ENCODE data around the gene CAP2.

CAP2 gene

DNA sequence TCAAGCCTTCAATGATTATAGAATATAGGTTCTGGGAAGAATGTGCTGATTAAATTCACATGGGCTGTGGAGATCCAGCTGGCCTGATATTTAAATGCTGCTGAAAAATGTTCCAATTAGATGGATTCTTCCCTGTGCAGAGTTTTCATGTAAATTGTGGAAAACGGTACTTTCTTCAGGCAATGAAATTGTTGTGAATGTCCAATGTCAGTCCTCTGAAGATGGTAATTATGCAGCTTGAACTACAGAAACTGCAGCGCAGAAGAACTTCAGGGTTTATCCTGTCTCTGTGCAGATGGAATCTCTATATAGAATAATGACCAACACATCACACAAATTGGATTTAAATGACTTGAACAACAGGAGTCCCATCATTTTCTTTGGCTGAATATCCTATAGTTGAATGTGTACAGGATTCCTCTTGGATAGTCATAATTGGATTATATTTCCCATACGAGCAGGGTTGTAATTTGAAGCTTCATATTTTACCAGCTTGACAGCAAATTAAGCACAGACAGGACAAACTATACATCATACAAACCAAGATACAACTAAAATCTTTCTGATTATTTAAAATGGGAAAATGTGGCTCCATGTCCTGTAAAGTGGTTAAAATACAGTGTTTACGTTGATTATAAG lies 82.3 kb downstream of the CAP2 start:
- ATAC-seq (no peak), DNase-seq (no peak)

DNA sequence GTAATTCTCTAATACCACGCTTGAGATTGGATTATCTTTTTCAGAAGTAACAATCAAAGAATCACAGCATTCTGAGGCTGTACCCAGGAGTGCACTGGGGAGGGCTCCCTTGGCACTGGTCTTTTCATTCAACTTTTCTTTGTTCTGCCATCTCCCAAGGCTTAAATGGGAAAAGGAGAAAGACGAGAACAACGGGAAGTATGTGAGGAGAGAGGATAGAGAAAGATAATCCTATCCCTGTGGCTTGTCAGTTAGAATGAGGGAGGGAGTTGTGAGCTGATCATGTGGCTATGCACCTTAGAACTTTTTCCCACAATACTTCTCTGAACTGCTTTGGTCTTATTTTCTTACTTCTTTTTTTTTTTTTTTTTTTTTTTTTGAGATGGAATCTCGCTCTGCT lies 83.1 kb downstream of the CAP2 start:
- ATAC-seq (no peak), DNase-seq (no peak)

DNA sequence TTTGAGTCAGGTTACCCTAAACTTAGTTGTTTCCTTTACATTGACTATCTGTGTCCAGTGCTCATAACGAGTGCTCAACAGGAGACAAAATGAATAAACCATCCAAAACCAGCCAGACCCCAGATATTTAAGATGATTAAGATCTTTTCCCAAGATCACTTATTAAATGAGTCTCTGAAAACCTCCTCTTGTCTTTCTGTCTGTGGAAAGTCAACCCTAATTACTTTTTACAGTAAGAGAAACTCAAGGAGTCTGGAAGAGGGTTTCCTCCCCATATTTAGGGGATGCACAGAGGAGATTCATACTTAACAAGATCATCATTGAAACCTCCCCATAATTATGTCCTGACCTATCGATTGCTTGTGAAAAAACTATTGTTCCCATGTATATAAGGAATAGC lies 84.0 kb downstream of the CAP2 start:
- DNase-seq (no peak), ATAC-seq (no peak)

DNA sequence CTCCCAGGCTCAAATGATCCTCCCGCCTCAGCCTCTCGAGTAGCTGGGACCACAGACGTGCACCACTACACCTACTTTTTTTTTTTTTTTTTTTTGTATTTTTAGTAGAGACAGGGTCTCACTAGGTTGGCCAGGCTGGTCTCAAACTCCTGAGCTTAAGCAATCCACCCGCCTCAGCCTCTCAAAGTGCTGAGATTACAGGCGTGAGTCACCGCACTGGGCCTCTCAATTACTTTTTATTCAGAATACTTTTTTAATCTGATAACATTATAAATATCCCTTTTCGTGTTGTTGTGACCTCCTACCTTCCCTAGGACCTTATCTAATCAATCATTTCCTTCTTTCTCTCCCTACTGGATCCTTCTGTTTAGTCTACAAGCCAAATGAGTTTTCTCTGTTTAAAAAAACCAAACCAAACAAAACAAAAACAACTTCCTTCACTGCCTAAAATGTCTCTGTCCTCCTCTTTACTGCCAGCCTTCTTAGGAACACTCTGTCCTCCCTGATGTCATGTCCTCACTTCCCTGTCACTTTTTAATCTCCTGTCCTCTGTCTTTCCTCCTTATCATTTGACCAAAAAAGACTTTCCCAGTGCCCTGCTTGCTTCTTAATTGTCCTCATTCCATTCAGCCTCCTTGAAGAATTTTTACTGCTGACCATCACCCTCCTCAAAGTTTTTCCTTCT lies 85.0 kb downstream of the CAP2 start:
- ATAC-seq, result no peak

DNA sequence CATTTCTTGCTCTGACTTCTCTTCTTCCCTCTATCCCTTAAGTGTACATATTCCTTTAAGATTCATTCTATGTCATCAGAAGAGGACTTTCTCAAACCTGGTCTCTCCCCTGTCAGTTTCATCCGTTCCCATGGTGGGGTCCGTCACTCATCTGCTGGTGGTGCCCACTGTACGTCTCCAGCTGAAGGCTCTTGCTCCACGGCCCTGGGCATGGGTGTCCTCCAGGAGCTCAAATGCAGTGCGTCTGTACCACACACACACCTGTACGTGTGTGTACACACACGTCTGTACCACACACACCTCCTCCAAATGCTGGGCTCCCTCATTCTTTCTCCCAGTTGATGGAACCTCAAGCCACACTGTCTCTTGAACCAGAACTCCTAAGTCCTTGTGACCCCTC lies 85.6 kb downstream of the CAP2 start:
- ATAC-seq (no peak), DNase-seq (no peak)

More for the DNA sequence above, 85.0 kb downstream of the CAP2 start:
- no peak for DNase-seq

DNA sequence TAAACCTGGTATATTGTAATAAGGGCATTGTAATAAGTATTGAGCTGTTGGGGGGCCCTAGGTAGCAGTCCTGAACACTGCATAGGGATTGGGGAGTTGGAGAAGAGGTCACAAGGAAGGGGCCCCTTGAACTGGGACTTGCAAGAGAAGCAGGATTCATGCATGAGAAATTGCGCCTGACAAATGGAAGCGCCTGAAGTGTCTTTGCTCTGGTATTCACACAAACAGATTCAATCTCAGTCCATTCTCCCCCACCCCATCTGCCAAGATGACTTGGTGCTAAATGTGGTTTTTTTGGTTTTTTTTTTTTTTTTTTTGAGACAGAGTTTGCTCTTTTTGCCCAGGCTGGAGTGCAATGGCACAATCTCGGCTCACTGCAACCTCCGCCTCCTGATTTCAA lies 87.1 kb downstream of the CAP2 start:
- ATAC-seq, result no peak
- no peak for DNase-seq

DNA sequence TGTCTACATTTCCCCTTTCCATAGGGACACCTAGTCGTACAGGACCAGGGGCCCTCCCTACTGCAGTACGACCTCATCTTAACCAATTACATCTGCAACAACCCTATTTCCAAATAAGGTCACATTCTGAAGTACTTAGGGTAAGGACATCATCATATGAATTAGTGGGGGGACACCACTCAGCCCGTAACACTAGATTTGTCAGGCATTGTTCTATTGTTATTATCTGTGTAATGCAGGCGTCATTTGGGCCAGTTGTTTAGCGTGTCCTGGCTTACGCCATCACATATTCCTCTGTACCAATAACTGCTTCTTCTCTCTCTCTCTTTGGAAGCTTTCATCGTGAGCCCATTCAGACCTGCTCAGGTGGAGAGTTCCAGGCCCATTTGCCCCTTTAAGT lies 89.3 kb downstream of the CAP2 start:
- DNase-seq (no peak), ATAC-seq (no peak)

DNA sequence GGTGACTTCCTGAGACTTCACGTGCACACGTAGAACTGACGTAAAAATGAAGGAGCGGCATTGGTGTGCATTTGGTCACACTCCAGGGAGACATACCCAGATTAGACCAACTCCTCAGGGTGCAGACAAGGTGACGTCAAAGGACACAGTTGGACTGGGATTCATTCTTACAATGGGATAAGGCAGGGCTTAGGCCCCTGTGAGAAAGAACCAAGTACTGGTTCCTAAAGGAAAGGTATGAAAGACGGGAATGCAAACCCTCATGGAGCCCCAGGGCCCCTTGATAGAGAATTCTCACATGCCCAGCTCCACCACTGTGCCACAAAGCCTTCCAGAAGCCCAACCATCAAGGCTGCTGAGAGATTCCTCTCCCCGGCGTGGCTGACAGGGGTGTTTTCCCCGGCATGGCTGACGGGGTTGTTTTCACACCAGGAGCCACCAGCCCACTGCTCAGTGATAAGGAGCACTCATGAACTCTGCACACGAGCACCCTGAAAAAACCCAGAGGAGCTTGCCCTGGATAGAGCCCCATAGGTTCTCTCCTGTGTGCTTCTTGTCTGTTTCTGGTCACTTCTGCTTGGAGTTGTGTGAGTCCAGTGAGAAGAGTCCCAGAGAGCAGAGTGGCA lies 90.1 kb downstream of the CAP2 start:
- DNase-seq, result no peak
- no peak for ATAC-seq

DNA sequence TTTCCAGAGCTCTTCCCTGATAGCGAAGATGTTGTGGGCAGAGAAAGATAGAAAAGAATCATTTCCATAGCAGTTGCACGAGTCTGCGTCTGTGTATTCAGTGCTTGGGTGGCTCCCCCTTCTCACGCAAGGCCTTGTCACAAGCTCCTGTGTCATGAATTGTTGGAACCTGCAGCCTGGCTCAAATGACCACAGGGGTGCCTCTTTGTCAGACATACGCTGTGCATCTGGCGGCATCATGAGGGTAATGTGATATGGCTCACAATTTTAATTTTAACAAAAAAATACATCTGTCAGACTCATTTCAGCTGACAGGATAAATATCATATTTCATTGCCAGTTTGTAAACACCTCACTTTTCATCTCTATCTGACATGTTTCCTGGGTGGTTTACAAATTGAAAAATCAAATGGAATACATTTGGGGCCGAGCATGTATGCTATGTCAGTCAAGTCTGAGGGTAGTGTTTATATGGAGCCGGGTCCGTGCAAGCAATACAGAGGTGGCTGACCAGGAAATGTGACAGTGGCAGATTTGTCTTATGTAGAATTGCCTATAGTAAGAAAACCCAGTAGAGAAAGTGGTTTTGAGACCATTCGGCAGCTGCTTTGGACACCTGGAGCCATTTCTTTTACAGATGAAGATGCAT lies 90.9 kb downstream of the CAP2 start:
- no peak for DNase-seq

DNA sequence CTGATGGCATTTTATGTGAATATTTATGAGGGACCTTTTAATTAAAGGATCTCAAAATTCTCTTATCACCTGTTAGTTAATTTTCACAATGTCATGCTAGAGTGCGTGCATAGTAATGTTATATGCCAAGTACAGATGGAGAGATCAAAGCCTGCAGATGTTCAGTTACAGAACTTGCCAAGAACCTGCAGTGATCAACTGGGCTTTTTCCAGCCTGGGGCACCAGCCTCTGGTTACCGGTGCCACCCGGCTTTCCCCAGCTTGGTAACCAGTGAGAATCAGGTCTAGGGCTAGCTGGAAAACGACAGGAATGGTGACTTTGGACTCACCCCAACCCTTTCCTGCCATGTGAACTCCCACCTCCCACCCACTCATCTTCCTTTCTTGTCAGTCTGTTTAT lies 91.8 kb downstream of the CAP2 start:
- DNase-seq, result no peak
- ATAC-seq, result no peak

More for the DNA sequence above, 90.9 kb downstream of the CAP2 start:
- no peak for ATAC-seq

DNA sequence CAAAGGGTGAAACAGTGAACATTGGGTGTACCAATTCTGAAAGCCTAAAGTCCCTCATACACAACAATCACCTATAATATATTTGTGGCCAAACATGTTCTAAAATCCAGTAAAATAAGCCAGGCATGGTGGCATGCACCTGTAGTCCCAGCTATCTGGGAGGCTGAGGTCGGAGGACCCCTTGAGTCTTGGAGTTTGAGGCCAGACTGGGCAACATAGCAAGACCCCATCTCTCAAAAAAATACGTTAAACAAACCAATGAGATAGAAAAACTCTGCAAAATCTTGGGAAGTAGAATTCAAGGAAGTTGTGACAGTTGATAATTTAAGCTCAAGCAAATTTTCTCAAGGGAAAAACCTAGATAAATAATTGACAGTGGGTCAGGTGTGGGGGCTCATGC lies 92.6 kb downstream of the CAP2 start:
- DNase-seq, result no peak
- no peak for ATAC-seq

DNA sequence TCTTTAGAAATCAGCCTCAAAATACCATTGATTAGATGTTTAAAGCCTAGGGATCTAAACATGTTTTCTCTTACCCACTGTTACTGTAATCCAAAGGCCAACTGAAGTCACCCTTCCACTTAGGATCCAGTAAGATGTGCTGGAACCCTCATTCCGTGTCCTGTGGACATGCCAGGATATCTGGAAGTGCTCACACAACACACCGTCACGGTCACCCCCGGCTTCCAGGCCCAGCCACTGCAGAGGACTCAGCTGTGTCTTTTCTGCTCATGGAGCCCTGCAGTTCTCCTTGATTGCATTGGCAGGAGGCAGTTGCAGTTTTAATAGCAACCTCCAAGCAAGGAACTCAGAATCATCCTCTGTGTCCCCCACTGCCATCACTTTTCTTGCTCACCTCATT lies 93.3 kb downstream of the CAP2 start:
- no peak for ATAC-seq
- no peak for DNase-seq

DNA sequence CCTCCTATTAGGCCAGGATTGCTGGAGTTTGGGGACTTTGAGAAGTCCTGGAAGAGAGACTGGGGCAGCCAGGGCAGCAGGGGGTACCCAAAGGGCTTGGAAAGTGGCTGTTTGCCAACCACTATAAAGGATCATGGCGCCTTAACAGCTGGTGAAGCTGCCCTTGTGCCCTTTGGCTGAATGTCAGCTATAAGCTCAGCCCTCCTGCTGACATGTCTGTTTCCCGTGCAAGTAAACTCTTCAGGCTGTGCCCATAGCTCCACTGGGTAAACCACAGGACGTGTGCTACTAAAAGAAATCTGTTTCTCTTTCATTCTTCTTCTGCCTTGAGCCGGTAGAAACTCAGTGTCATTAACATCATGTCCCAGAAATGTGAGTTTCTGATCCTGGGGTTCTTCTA lies 97.3 kb downstream of the CAP2 start:
- no peak for DNase-seq
- no peak for ATAC-seq

DNA sequence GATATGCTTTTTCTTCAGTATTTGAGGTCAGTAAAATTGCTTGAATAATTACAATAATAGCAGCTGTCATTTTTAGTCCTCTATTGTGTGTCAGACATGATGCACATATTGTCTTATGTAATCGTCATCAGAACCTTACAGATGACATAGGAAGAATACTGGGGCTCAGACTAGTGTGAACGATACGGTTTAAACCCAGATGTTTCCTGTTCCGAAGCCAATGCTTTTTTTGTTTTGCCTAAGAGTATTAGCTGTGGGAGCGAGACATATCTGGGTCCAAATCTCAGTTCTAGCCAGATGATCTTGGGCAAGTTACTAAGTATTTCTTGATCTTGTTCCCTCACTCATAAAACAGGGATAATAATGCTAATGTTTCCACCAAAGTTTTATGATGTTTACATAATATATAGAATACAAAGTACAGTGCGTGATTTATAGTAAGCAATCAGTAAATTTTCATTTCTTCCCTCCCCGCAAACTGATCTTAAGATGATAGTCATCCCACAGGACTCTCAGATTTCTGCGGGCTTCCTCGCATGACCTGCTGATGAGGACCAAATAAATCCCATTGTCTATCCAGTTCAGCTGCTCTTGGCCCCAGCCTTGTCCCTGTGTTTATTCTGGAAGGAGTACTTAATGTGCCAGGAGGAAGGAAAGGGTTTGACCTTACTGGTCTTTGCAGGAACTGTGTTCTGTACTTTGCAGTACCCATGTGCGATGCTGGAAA lies 98.2 kb downstream of the CAP2 start:
- no peak for ATAC-seq
- DNase-seq, result no peak

DNA sequence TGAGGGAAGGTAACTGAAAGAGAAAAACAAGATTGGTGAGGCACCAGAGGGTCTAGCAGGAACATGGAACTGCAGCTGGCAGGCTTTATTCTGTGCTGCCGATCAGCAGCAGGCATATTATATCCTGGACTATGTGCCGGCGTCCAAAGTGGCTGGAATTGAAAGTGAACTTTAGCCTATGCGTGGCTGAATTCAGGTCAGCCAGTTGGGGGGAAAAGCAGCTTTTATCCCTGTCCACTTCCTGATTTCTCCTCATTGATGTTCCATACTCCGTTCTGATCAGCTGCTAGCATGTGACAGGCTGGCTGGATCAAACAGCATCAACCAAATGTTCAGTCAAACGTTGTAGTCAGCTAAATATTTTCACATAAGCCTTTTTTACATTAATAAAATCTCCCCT lies 99.0 kb downstream of the CAP2 start:
- ATAC-seq (no peak), DNase-seq (no peak)

DNA sequence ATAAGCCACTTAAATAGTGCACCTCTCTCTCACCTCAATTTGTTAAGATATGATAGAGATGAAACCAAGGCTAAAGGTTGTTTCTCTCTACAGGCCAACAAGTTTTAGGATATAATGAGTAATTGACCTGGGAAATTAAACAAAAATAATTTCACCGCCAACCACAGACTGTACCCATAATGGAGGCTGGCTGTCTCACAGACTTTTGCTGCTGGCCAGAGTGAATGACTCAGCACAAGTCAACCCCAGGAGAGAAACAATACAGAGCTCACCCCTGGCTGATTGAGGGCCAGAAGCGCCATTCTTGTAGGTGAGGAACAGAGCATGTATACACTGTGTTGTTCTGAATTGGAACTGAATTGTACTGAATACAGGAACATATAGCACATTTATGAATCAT lies 99.9 kb downstream of the CAP2 start:
- ATAC-seq (no peak), DNase-seq (no peak)

DNA sequence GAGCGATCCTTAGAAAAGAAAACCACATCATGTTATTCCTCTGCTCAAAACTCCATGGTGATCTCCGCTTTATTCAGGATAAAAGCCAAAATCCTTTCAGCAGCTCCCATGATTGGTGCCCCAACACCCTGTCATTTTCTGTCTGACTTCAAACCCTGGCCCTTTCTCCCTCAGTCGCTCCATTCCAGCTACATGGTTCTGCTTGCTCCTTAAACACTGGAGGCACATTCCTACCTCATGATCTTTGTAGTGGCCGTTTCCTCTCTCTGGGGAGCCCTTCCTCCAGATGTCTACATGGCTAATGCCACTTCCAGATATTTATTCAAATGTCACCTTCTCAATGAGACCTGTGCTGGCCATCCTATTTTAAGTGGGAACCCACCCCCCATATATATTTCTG lies 100.8 kb downstream of the CAP2 start:
- no peak for DNase-seq
- ATAC-seq, result no peak

DNA sequence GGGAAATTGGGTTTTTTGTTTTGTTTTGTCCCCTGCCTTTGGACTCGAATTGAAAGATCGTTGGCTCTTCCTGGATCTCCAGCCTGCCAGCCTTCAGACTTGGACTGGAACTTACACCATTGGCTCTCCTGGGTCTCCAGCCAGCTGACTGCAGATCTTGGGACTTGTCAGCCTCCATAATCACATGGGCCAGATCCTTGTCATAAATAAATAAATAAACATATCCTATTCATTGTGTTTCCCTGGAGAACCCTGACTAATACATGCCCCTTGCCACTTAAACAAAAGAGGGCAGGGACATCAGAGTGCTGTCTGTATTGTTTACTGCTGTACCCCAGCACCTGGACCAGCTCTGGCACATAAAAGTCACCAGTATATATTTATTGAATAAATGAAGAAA lies 101.5 kb downstream of the CAP2 start:
- ATAC-seq (no peak), DNase-seq (no peak)

DNA sequence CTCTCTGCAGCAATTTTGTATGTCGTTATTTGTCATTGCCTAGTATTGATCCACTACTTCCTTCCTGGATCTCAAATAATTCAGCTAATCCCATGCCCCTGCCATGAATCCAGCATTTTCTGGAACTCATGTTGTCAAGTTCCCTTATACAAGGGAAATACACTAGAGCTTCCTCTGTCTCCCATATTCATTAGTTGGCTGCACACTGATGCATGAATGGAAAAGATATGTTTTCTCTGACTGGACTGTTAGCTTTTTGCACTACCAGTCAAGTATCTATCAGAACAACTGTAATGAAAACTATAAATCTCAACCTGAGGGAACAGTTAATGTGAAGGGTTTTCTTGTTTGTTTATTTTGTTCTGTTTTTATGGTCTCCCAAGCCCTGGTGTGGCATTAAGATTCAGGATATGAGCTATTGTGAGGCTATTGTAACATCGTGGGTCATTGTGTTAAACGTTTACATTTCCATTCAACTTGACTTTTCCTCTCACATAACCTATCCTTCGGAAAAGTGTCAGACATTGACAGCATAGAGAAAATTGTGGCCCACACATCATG lies 104.2 kb downstream of the CAP2 start:
- ATAC-seq, result no peak
- DNase-seq, result no peak

DNA sequence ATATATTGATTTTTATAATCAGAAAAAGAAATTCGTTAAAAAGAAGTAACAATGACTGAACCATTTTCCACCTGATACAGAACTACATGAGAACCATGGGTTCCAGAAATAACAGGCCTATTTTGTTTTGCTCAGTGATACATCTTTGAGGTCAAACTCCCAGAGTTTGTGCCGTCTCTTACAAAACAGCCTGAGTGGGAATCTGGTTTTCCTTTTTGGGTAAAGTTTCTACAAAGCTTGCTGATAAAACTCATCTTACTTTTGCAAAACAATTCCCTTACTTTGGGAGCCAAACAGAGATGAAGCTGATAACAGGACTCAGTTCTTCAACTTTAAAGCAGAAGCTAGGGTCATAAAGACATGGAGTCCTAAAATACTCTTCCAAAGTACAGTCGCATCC lies 108.0 kb downstream of the CAP2 start:
- no peak for ATAC-seq
- DNase-seq, result no peak

DNA sequence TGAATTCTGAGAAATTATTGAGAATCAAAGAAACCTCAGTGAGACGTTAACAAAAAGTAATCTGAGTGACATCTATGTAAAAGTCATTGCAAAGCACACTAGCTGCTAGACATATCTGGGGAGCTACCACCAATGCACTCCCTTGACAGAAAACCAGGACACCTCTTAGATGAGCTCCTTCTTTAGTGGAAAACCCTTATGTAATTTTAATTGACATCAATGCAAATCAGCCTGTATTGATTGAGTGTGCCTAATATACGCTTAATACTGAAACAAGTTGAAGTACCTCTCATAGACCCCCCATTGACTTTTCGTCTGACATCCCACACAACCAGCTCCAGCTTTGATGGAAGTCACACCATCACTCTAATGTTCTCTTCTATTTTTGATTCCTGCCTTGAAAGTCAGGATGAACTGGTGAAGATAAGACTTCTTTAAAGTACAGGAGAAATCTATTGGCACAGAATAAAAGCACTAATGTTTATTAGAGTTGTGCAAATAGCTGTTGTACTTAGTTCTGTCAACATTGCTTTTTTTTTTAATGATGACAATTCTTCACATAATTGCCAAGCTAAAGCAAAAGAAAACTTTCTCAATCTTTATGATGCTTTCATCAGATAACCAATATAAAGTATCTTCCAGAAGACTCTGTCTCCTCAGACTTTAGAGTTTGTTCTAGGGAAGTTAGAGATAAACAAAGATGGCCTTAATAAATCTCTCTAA lies 108.7 kb downstream of the CAP2 start:
- ATAC-seq, result no peak
- DNase-seq, result no peak

DNA sequence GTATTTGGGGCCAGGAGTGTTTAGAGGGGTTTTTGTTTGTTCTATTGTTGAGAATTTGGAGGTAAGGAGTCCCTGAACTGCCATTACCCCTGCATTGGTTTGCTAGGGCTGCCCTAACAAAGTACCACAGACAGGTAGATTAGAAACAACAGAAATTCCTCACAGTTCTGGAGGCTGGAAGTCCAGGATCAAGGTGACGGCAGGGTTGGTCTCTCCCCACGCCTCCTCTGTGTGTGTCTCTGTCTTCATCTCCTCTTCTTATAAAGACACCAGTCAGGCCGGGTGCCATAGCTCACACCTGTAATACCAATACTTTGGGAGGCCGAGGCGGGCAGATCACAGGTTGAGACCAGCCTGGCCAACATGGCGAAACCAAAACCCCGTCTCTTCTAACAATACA lies 109.7 kb downstream of the CAP2 start:
- DNase-seq (no peak), ATAC-seq (no peak)

Measured in stimulated activated naive CD8-positive, alpha-beta T cell treated with anti-CD3 and anti-CD28 coated beads, Interleukin-15, Interleukin-2, amounts not matched to agents 100 U/mL and 50 U/mL, for 24 hours (primary cell).